Loucy (cell line): ENCODE data around the gene PIPOX.

Experiments
- EZH2phosphoT487 ChIP-seq: fragments of 200-600 bp; IDR thresholded peaks from 2 replicates; pipeline ENCODE4 v1.6.1; 2018; ENCODE audit warnings: antibody characterized with exemption, mild to moderate bottlenecking, moderate library complexity, borderline replicate concordance
- TF ChIP-seq, protein P1 (sequence below): fragments of 200-600 bp; sonication (generic); conservative IDR thresholded peaks from 2 replicates; pipeline ENCODE4 v1.5.1; 2014; ENCODE audit warnings: mild to moderate bottlenecking, antibody characterized with exemption, low read length

DNA sequence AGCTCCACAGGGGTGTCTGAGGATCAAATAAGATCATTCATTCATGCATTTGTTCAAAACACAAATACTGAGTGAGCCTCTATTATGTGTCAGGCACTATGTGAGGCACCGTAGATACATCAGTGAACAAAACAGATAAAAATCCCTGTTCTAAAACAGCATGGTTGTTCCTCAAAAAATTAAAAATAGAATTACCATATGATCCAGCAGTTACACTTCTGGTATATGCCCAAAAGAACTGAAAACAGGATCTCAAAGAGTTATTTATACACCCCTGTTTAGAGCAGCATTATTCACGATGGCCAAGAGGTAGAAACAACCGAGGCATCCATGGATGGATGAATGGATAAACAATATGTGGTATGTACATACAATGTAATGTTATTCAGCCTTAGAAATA is 15.4 kb downstream of the PIPOX start:
- TF ChIP-seq, protein P1, sequence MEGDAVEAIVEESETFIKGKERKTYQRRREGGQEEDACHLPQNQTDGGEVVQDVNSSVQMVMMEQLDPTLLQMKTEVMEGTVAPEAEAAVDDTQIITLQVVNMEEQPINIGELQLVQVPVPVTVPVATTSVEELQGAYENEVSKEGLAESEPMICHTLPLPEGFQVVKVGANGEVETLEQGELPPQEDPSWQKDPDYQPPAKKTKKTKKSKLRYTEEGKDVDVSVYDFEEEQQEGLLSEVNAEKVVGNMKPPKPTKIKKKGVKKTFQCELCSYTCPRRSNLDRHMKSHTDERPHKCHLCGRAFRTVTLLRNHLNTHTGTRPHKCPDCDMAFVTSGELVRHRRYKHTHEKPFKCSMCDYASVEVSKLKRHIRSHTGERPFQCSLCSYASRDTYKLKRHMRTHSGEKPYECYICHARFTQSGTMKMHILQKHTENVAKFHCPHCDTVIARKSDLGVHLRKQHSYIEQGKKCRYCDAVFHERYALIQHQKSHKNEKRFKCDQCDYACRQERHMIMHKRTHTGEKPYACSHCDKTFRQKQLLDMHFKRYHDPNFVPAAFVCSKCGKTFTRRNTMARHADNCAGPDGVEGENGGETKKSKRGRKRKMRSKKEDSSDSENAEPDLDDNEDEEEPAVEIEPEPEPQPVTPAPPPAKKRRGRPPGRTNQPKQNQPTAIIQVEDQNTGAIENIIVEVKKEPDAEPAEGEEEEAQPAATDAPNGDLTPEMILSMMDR: no peak
- no peak for TF ChIP-seq EZH2phosphoT487
